IPS DF 4.7 (cell line): Measurements from ENCODE around the gene NTN1.

Experiments used
- DNase-seq: peaks from one replicate; pipeline ENCODE4 v3.0.0-alpha.2; 2013; ENCODE audit warnings: low spot score; ENCODE audit errors: extremely low read depth

The NTN1 gene

GRCh38 chr17:9035249-9035648, 13.9 kb downstream of the NTN1 start:
- DNase-seq, result no peak

DNA sequence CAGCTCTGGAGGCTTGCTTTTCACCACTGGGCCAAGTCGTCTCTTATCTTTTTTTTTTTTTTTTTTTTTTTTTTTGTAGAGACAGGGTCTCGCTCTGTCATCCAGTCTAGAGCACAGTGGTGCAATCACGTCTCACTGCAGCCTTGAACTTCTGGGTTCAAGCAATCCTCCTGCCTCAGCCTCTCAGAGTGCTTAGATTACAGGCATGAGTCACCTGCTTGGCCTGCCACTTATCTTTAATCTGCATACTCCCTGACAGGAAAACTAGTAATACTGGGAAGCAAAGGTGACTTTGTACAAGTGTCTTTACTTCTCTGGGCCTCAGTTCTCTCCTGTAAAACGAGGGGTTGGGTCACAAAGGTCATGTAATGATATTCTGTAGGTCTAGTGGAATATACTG, 15.0 kb downstream of the NTN1 start:
- DNase-seq, result no peak

- DNase-seq, result no peak
These were observed 16.4 kb downstream of the NTN1 start for GRCh38 chr17:9037736-9038135.

DNA sequence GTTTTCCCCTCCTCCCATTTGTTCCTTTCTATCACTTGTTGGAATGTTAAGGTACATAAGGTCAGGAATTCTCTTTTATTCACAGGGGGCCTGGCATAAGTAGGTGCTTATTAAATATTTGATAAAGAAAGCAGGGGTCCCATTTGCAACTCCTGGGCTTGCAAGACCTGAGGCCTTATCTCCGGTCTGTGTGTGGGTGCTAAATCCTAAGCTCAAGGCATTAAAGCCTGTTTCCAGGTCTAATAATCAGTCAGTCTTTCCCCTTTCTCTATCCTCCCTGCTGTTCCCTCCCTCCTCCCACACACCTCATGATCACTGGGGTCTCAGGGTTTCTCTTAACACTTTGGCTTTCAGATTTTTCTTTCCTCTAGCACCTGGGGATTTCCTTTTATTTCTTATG, 17.1 kb downstream of the NTN1 start:
- DNase-seq, result no peak

GRCh38 chr17:9044772-9045463, 23.6 kb downstream of the NTN1 start:
- DNase-seq, result no peak

DNA sequence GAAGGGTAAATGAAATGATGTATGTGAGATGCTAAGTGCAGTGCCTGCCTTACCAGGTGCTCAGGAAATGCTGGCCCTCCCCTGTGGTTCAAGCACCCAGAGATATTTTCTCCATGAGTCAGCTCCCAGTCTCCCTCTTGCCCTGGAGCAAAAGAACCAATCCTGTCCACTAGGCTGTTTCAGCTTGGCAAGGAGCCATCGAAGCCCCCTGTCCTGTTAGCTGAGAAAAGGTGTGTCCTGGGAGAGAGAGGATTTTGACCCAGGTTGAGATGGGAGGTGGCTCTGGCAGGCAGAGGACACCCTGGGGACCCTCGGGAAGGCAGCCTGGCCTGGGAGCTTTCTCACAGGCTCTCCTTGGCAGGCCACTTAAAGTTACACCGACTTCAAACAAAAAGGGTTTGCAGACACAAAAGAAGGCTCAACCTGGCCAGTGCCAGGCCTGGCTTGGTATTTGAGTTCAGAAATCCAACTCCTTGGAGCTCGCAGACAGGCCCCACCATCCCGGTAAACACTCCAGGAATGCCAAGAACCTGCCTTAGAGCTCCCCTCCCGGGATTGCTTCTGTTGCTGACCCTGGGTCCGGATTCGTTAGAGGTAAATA, 29.6 kb downstream of the NTN1 start:
- DNase-seq, result no peak

- no peak for DNase-seq
These were observed 30.3 kb downstream of the NTN1 start for GRCh38 chr17:9051561-9051960.

DNA sequence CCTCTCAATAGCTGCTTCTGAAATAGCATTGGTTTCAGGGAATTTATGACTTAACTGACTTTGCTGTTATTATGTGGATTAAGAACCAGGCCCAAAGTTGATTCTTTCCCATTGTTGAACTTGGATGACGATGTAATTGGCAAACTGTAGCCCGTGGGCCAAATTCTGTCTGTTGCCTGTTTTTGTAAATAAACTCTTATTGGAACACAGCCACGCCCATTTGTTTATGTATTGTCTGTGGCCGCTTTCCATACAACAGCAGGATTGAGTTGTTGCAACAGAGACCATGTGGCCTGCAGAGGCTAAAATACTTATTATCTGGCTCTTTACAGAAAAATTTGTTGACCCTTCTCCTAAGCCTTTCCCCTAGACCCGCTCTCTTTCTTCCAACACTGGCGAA, 31.6 kb downstream of the NTN1 start:
- no peak for DNase-seq

DNA sequence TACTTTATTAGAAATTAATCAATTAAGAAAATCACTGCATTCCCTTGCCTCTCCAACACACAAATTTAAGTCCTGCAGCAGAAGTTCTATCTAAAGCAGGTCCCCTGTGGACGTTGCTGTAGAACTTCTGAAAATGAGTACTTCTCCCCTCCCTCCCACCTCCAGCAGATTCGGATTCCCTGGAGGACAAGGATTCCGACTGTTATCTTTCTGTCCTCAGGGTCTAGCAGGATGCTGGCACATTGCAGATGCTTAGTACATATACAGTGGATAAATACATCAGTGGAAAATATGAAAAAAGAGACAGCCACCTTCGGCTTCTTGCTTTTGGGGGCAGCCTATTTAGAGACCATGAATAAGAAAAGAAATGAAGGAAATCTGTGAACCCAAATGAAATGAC, 32.1 kb downstream of the NTN1 start:
- no peak for DNase-seq

DNA sequence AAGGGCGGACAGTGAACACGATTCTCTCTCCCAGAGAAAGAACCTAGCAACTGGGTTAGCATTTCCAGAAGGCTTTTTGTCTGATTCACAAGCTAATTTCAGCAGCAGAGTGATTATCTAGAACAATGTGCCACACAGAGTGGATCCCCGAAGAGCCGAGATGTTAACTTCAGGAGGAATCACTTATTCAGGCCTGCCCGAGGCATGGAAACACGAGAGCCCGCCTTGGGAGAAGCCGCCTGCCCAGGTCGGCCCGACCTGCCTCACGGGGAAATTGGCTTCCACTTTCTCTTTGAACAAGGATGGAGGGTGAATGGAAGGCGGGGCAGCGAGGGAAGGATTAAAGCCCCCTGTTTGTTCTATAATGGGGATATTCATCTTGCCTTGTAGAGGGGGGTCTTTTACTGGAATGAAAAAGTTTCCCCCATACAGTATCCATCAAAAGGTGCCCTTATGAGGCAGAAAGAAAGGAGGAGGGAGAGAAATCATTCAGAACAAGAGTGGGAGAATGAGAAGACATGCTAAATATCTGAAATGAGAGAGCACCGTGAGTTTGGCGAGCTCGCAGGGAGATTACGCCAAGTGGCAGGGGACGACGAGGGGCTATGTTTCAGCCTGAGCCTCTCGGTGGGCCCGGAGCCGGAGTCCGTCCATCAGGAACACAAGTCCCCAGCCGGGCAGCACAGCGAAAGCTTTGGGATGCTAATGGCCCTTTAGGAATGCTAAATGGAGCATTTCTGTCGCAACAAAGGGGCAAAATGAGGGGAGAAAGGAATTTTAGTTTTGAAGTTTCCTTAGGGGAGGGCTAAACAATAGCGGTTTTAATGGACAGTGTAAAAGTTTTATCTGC, 33.0 kb downstream of the NTN1 start:
- DNase-seq, result peak; percentile 62

DNA sequence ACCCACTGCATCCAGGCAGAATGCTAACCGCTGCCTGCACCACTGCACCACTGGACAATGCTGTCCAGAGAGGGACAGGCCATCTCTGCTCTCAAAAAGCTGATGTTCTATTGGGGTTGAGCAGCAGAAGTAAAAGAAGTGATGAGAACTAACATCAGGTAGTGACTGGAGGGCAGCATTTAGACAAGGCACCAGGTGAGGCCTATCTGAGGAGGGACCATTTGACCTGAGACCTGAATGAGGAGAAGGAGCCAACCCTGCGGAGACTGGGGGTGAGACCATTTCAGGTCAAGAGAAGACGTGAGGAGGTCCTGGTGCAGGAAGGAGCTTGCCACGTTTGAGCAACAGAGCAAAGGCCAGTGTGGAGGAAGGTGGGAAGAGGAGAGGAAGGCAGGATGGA, 34.0 kb downstream of the NTN1 start:
- DNase-seq, result no peak

GRCh38 chr17:9056566-9056965, 35.3 kb downstream of the NTN1 start:
- DNase-seq, result no peak

GRCh38 chr17:9057310-9057709, 36.0 kb downstream of the NTN1 start:
- no peak for DNase-seq

- DNase-seq, result no peak
These were observed 41.1 kb downstream of the NTN1 start for GRCh38 chr17:9062399-9062902.

- no peak for DNase-seq
These were observed 43.1 kb downstream of the NTN1 start for GRCh38 chr17:9064311-9064834.

- DNase-seq, result no peak
These were observed 49.7 kb downstream of the NTN1 start for GRCh38 chr17:9071016-9071415.

DNA sequence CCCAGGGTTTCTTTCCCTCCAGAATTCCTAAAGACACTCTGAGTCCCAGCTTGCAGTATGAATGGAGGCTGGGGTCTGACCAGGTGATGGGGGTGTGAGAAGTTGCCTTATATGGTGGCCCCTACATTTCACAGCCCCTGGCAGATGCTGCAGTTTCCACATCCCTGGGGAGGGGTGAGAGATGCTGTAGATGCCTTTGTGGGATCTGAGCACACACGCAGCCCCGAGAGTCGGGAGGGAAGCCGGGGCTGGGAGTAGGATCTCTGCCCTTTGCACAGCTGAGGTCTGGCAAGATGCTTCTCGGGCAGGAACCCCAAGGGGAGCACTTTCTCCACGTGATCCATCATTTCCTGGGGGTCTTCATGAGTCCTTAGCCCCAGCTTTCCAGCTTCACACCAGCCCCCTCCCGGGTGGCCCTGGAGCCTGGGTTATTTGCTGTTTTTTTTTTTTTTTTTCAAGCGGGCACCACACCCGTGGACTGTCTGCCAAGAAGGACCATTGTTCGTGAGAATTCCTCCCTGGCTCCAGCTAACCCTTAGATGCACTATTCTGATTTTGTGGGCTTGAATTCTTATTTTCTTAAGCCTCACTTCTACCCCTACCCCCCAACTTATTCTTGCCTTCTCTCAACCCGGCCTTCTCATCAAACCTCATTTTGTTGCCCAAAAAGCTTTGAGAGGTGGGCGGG, 50.6 kb downstream of the NTN1 start:
- no peak for DNase-seq

GRCh38 chr17:9072696-9073339, 51.5 kb downstream of the NTN1 start:
- no peak for DNase-seq

- DNase-seq, result no peak
These were observed 52.8 kb downstream of the NTN1 start for GRCh38 chr17:9074131-9074530.

- DNase-seq, result no peak
These were observed 58.3 kb downstream of the NTN1 start for GRCh38 chr17:9079461-9080103.
